Stimulated activated CD8-positive, alpha-beta memory T cell treated with anti-CD3 and anti-CD28 coated beads, Interleukin-15, amount 100 ng/mL, for 48 hours (primary cell): ENCODE measurements around the gene HOXD4.

ENCODE experiments used
- DNase-seq, 2 donors: peaks; one replicate each; pipeline ENCODE4 v3.0.0-alpha.2; 2020; ENCODE audit warnings: low read depth in 2 of 2

Gene HOXD4

GRCh38 chr2:176126929-176127773, 24.2 kb upstream of the HOXD4 start:
- DNase-seq = no peak

GRCh38 chr2:176127774-176128072, 23.6 kb upstream of the HOXD4 start:
- no peak for DNase-seq

GRCh38 chr2:176128172-176128981, 23.0 kb upstream of the HOXD4 start:
- no peak for DNase-seq

GRCh38 chr2:176128982-176129796, 22.2 kb upstream of the HOXD4 start, which contains the start of gene HOXD8:
Gene HOXD8 (plus strand): TSS chr2:176129705. CDS start chr2:176130367, 662 bp downstream.
- no peak for DNase-seq

GRCh38 chr2:176129813-176130146, 21.6 kb upstream of the HOXD4 start:
- no peak for DNase-seq

- no peak for DNase-seq
Observed at GRCh38 chr2:176130147-176130956, 21.0 kb upstream of the HOXD4 start.

GRCh38 chr2:176130957-176131847, 20.1 kb upstream of the HOXD4 start:
- no peak for DNase-seq

- DNase-seq = no peak
Observed at GRCh38 chr2:176131848-176132158, 19.5 kb upstream of the HOXD4 start.

- DNase-seq = no peak
Observed at GRCh38 chr2:176132205-176133171, 18.9 kb upstream of the HOXD4 start.

GRCh38 chr2:176133389-176133788, 18.0 kb upstream of the HOXD4 start:
- DNase-seq = no peak

- DNase-seq = no peak
Observed at GRCh38 chr2:176134035-176134434, 17.3 kb upstream of the HOXD4 start.

GRCh38 chr2:176135035-176135440, 16.3 kb upstream of the HOXD4 start:
- DNase-seq = no peak

GRCh38 chr2:176136374-176137251, 14.7 kb upstream of the HOXD4 start:
- no peak for DNase-seq

GRCh38 chr2:176137252-176137580, 14.1 kb upstream of the HOXD4 start:
- no peak for DNase-seq

GRCh38 chr2:176137906-176138305, 13.4 kb upstream of the HOXD4 start:
- DNase-seq = no peak

- DNase-seq = no peak
Observed at GRCh38 chr2:176138526-176138922, 12.8 kb upstream of the HOXD4 start.

- no peak for DNase-seq
Observed at GRCh38 chr2:176138923-176139660, 12.3 kb upstream of the HOXD4 start.
